KMS-11 (cell line): ENCODE data around the gene ITGB1BP1.

Experiments used
- H2AFZ ChIP-seq: fragments of 200-600 bp; sonication (generic); 2 replicates; pipeline ENCODE4 v1.6.1; 2016; ENCODE audit warnings: antibody characterized with exemption, mixed run types, low read depth
- H3K27ac ChIP-seq: fragments of 200-600 bp; sonication (generic); 2 replicates; pipeline ENCODE4 v1.6.1; 2016; ENCODE audit warnings: mild to moderate bottlenecking, mixed run types
- H3K27me3 ChIP-seq: fragments of 200-600 bp; sonication (generic); 2 replicates; pipeline ENCODE4 v1.6.1; 2017; ENCODE audit warnings: mild to moderate bottlenecking, low read depth, mixed run types, moderate library complexity; ENCODE audit not compliant: insufficient read depth
- H3K36me3 ChIP-seq: fragments of 200-600 bp; sonication (generic); 2 replicates; pipeline ENCODE4 v1.6.1; 2017; ENCODE audit warnings: mild to moderate bottlenecking, mixed run types; ENCODE audit not compliant: insufficient read depth
- H3K4me1 ChIP-seq: fragments of 200-600 bp; sonication (generic); 2 replicates; pipeline ENCODE4 v1.6.1; 2016; ENCODE audit warnings: mild to moderate bottlenecking, low read depth, mixed run types; ENCODE audit not compliant: poor library complexity, severe bottlenecking
- H3K4me2 ChIP-seq: fragments of 200-600 bp; sonication (generic); 2 replicates; pipeline ENCODE4 v1.7.0; 2016; ENCODE audit warnings: mild to moderate bottlenecking, mixed run types
- H3K4me3 ChIP-seq: fragments of 200-600 bp; sonication (generic); IDR thresholded peaks from 2 replicates; pipeline ENCODE4 v1.6.1; 2017; ENCODE audit warnings: low read depth, low read length, mixed read lengths; ENCODE audit not compliant: insufficient read depth
- H3K79me2 ChIP-seq: fragments of 200-600 bp; sonication (generic); 2 replicates; pipeline ENCODE4 v1.6.1; 2016; ENCODE audit warnings: low read depth, mixed run types; ENCODE audit not compliant: insufficient read depth
- H3K9ac ChIP-seq: fragments of 200-600 bp; sonication (generic); 2 replicates; pipeline ENCODE4 v1.6.1; 2016; ENCODE audit warnings: mild to moderate bottlenecking, mixed run types
- H4K20me1 ChIP-seq: fragments of 200-600 bp; sonication (generic); 2 replicates; pipeline ENCODE4 v1.6.1; 2016; ENCODE audit warnings: mild to moderate bottlenecking, mixed run types; ENCODE audit not compliant: insufficient read depth
- TF ChIP-seq, protein P1 (sequence below): fragments of 200-600 bp; sonication (generic); conservative IDR thresholded peaks from 2 replicates; pipeline ENCODE4 v1.6.1; 2017; ENCODE audit warnings: low read depth, mild to moderate bottlenecking, antibody characterized with exemption, low read length, moderate library complexity, mixed read lengths

Gene ITGB1BP1

DNA sequence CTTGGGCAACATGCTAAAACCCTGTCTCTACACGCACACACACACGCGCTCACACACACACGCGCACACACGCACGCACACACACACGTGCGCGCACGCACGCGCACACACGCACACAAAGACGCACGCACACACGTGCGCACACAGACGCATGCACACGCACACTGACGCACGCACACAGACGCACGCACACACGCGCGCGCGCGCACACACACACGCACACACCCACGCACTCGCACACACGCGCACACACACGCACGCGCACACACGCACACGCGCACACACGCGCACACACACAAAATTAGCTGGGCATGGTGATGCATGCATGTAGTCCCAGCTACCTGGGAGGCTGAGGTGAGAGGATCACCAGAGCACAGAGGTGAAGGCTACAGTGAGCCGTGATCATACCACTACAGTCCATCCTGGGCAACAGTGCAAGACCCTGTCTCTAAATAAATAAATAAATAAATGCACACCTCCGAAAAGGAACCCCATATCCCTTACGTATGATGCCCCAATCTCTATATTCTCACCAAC, 42.9 kb upstream of the ITGB1BP1 start:
- TF ChIP-seq, protein P1, sequence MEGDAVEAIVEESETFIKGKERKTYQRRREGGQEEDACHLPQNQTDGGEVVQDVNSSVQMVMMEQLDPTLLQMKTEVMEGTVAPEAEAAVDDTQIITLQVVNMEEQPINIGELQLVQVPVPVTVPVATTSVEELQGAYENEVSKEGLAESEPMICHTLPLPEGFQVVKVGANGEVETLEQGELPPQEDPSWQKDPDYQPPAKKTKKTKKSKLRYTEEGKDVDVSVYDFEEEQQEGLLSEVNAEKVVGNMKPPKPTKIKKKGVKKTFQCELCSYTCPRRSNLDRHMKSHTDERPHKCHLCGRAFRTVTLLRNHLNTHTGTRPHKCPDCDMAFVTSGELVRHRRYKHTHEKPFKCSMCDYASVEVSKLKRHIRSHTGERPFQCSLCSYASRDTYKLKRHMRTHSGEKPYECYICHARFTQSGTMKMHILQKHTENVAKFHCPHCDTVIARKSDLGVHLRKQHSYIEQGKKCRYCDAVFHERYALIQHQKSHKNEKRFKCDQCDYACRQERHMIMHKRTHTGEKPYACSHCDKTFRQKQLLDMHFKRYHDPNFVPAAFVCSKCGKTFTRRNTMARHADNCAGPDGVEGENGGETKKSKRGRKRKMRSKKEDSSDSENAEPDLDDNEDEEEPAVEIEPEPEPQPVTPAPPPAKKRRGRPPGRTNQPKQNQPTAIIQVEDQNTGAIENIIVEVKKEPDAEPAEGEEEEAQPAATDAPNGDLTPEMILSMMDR = no peak
- H2AFZ ChIP-seq = no peak overlapping the region
- no peak overlapping the region for H3K9ac ChIP-seq
- peaks cover 26% of the 10 kb centered on the region for H3K4me1 ChIP-seq
- H4K20me1 ChIP-seq = no peaks in the 10 kb centered on the region
- H3K4me2 ChIP-seq = no peak overlapping the region
- H3K27me3 ChIP-seq = no peaks in the 10 kb centered on the region
- no peaks in the 10 kb centered on the region for H3K79me2 ChIP-seq
- H3K4me3 ChIP-seq = no peak overlapping the region
- H3K27ac ChIP-seq = no peak overlapping the region
- H3K36me3 ChIP-seq = no peaks in the 10 kb centered on the region

DNA sequence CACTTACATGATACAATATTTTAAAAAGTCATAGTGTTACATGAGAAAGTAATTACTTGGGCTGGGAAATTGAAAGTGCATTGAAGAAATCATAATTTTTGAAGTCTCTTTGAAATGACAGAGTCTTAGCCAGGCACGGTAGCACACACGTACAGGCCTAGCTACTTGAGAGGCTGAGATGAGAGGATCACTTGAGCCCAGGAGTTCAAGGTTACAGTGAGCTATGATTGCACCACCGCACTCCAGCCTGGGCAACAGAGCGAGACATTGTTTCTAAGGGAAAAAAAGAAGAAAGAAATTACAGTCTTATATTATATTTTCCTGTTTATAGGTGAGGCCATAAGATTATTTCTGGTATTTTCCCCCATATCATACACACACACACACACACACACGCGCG, 41.8 kb upstream of the ITGB1BP1 start:
- no peak overlapping the region for H2AFZ ChIP-seq
- H3K4me3 ChIP-seq = no peak overlapping the region
- H3K27ac ChIP-seq = peak overlapping the region; percentile 74; the same call in 1 of the 2 replicates
- no peaks in the 10 kb centered on the region for H4K20me1 ChIP-seq
- peaks cover 36% of the 10 kb centered on the region for H3K4me1 ChIP-seq
- H3K4me2 ChIP-seq = no peak overlapping the region
- no peaks in the 10 kb centered on the region for H3K79me2 ChIP-seq
- no peak overlapping the region for H3K9ac ChIP-seq
- H3K27me3 ChIP-seq = no peaks in the 10 kb centered on the region
- no peaks in the 10 kb centered on the region for H3K36me3 ChIP-seq
- TF ChIP-seq, protein P1 = no peak

DNA sequence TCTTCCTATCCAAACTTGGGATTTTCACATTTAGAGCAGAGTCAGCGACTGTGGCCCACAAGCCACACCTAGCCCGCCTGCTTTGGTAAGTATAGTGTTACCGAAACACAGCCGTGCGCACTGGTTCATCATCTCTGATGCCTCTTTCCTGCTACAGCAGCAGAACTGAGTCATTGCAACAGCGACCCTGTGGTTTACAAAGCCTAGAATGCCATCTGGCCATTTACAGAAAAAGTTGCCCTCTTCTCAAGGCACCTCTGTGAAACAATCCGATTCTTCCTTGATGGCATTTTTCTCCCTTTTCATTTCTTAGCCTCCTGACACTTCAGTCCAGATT, 40.3 kb upstream of the ITGB1BP1 start:
- H3K27me3 ChIP-seq = no peaks in the 10 kb centered on the region
- peaks cover 36% of the 10 kb centered on the region for H3K4me1 ChIP-seq
- peak overlapping the region; percentile 74 for H3K27ac ChIP-seq
- peak overlapping the region; percentile 20; the same call in 1 of the 2 replicates for H3K9ac ChIP-seq
- no peaks in the 10 kb centered on the region for H3K36me3 ChIP-seq
- H4K20me1 ChIP-seq = no peaks in the 10 kb centered on the region
- TF ChIP-seq, protein P1 = no peak
- peak overlapping the region; percentile 54 for H3K4me2 ChIP-seq
- no peak overlapping the region for H3K4me3 ChIP-seq
- H3K79me2 ChIP-seq = no peaks in the 10 kb centered on the region
- H2AFZ ChIP-seq = no peak overlapping the region

DNA sequence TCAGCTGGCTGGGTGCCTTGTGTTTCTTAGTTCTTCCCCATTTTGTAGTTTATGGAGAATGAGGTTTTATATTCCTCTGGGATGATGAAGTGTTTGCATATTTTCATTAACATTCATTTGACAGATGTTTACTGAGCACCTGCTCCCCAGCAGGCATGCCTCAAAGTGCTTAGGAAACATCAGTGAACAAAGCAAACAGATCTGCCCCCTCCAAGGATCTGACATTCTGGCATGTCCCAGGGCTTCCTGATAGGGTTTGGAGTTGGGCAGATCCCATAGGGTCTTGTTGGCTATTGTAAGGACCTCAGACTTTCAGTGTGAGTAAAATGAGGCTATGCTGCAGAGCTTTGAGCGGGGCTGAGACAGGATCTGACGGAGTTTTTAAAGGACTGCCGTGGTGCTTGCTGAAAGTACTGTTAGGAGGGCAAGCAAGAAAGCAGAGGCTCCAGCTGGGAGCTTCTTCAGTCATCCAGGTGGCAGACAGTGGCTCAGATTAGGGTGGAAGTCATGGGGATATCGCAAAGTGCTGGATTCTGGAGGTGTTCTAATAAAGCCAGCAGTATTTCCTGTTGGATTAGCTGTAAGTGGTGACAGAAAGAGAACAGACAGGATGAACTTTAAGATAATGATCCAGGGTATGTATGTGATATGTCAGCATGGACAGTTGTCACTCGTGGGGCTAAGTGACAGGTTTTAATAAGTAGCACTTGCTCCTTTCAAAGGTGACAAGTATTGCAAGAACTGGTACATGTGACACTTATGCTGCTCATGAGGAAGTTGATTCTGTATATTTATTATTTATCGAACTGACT, 39.8 kb upstream of the ITGB1BP1 start:
- H3K4me2 ChIP-seq = peak overlapping the region; percentile 54; the same call in 1 of the 2 replicates

More for the DNA sequence above, 39.8 kb upstream of the ITGB1BP1 start:
- Histone ChIP-seq H3K4me1 (peaks cover 36% of the 10 kb centered on the region), H2AFZ (no peak overlapping the region), H3K79me2 (no peaks in the 10 kb centered on the region), H3K27me3 (no peaks in the 10 kb centered on the region), H3K9ac (no peak overlapping the region; the same call in 1 of the 2 replicates), H4K20me1 (no peaks in the 10 kb centered on the region), H3K36me3 (no peaks in the 10 kb centered on the region), H3K27ac (peak overlapping the region; percentile 74), H3K4me3 (no peak overlapping the region)
- TF ChIP-seq, protein P1 = no peak
